Small intestine (tissue), 7 donors: ENCODE measurements around the gene LDLR. TPM values are rescaled to one million over a fixed set of nuclear protein-coding genes. Genes with fewer than 3 reads are reported as not detected.
"Not testable (repeated sequence)": the region's sequence is repeated elsewhere in the genome, so short reads cannot be mapped to it uniquely, and the experiment has no call there.

Experiments used
- DNase-seq, 2 donors: peaks; one replicate each; pipeline versions ENCODE4 v3.0.0 to v3.0.0-alpha.2; 2013
- FAIRE-seq: peaks from 2 replicates; lab custom pipeline; 2012; peaks lifted over from hg19 to GRCh38; lab: Jason Lieb, UNC
- H3K27ac ChIP-seq, 3 donors: one replicate each; pipeline ENCODE4 v1.5.1; 2013; ENCODE audit warnings: low read length in 2 of 3, mild to moderate bottlenecking in 2 of 3, control low read depth in 1 of 3, inconsistent platforms in 1 of 3, low read depth in 1 of 3, moderate library complexity in 1 of 3
- H3K27me3 ChIP-seq, 3 donors: one replicate each; pipeline ENCODE4 v1.6.1; 2013; ENCODE audit warnings: low read length in 3 of 3, inconsistent platforms in 1 of 3; ENCODE audit not compliant: control insufficient read depth in 3 of 3, insufficient read depth in 3 of 3
- H3K36me3 ChIP-seq, 3 donors: one replicate each; pipeline ENCODE4 v1.6.1; 2013; ENCODE audit warnings: low read length in 3 of 3, inconsistent platforms in 1 of 3, low read depth in 1 of 3, mild to moderate bottlenecking in 1 of 3, moderate library complexity in 1 of 3; ENCODE audit not compliant: control insufficient read depth in 3 of 3, insufficient read depth in 2 of 3
- H3K4me1 ChIP-seq, 3 donors: one replicate each; pipeline ENCODE4 v1.6.1; 2013; ENCODE audit warnings: low read length in 2 of 3, inconsistent platforms in 1 of 3, low read depth in 1 of 3, mild to moderate bottlenecking in 1 of 3, moderate library complexity in 1 of 3; ENCODE audit not compliant: control insufficient read depth in 3 of 3, insufficient read depth in 2 of 3
- H3K4me3 ChIP-seq, 3 donors: one replicate each; pipeline ENCODE4 v1.5.1; 2013; ENCODE audit warnings: low read length in 3 of 3, control low read depth in 1 of 3, inconsistent platforms in 1 of 3, low read depth in 1 of 3, mild to moderate bottlenecking in 1 of 3, moderate library complexity in 1 of 3
- H3K9me3 ChIP-seq, 2 donors: one replicate each; pipeline ENCODE4 v1.6.1; 2013; ENCODE audit warnings: low read depth in 1 of 2, low read length in 1 of 2; ENCODE audit not compliant: control insufficient read depth in 2 of 2, insufficient read depth in 1 of 2
- WGBS, 3 donors: extraction: QIAGEN DNeasy Blood & Tissue Kit; methylation state at CpG; one replicate each; pipeline ENCODE4 v1.1.7; 2013; 5-methylcytosine and 5-hydroxymethylcytosine counted together
- polyA plus RNA-seq, 4 donors: library from polyadenylated mRNA; stranded (reverse) in 3 of 4; unstranded in 1 of 4; fragments of 200-250 nt in 3 of 4; fragments of 120-200 nt in 1 of 4; gene quantifications; one replicate each; pipeline versions ENCODE4 v1.2.1 to v1.2.3, GENCODE V29; 2013
- donor health status: healthy with polysubstance abuse.
- donor health status: control.
- donor health status: control.
- donor health status: Bipolar disorder and iron deficiency.
- donor health status: healthy.

The LDLR gene
- polyA plus RNA-seq, 4 donors: 6.0 to 40.1 (median 31.1) TPM

GRCh38 chr19:11155373-11156120 lies 66.3 kb downstream of the LDLR start, which contains the start of gene SPC24:
Gene SPC24 (minus strand): TSS chr19:11155782. CDS start chr19:11155776, 6 bp downstream.
- FAIRE-seq (no peak), DNase-seq (peak; percentile 97 to 98)
- peaks cover 0 to under 1% (median 0%) of the 10 kb centered on the region in 3 donors for H3K36me3 ChIP-seq
- 0 to 1% (median 1%) methylated on average over 48 to 50 of the region's 50 CpGs for WGBS, 3 donors
- H3K4me1 ChIP-seq: peaks cover 0 to 12% (median 0%) of the 10 kb centered on the region in 3 donors
- peaks cover 0 to 1% of the 10 kb centered on the region in 2 donors for H3K9me3 ChIP-seq
- H3K27me3 ChIP-seq: no peaks in the 10 kb centered on the region
- peak within 1 kb of the TSS in 2 of 3 donors; percentile 39 to 52 for H3K27ac ChIP-seq
- H3K4me3 ChIP-seq: peak within 1 kb of the TSS; percentile 54 to 71 (median 66)

GRCh38 chr19:11159598-11160439 lies 70.6 kb downstream of the LDLR start:
- no peak overlapping the region for H3K4me3 ChIP-seq
- H3K36me3 ChIP-seq: peaks cover 0 to 11% (median 2%) of the 10 kb centered on the region in 3 donors
- peaks cover 0 to 2% of the 10 kb centered on the region in 2 donors for H3K9me3 ChIP-seq
- no peaks in the 10 kb centered on the region for H3K27me3 ChIP-seq
- peaks cover 0 to 11% (median 0%) of the 10 kb centered on the region in 3 donors for H3K4me1 ChIP-seq
- H3K27ac ChIP-seq: peak overlapping the region in 2 of 3 donors; percentile 9 to 27
- FAIRE-seq (no peak), DNase-seq (peak in 1 of 2 donors; percentile 46)
- WGBS, 3 donors: 50 to 60% (median 53%) methylated on average over 16 of the region's 16 CpGs

GRCh38 chr19:11160440-11160768 lies 71.1 kb downstream of the LDLR start:
- not testable (repeated sequence) for DNase-seq, H3K4me1 ChIP-seq

GRCh38 chr19:11164296-11164695 lies 75.0 kb downstream of the LDLR start:
- Histone ChIP-seq H3K27me3 (no peaks in the 10 kb centered on the region), H3K27ac (peak overlapping the region in 2 of 3 donors; percentile 51 to 73), H3K36me3 (peaks cover 0 to 44% (median 2%) of the 10 kb centered on the region in 3 donors), H3K9me3 (peaks cover 0 to 2% of the 10 kb centered on the region in 2 donors), H3K4me3 (no peak overlapping the region), H3K4me1 (peaks cover 0 to 4% (median 0%) of the 10 kb centered on the region in 3 donors)
- FAIRE-seq: no peak
- no peak for DNase-seq
- 65 to 84% (median 80%) methylated on average over 11 of the region's 11 CpGs for WGBS, 3 donors

More at GRCh38 chr19:11160440-11160768, 71.1 kb downstream of the LDLR start:
- H3K9me3 ChIP-seq, FAIRE-seq, H3K27me3 ChIP-seq, H3K4me3 ChIP-seq: not testable (repeated sequence)
- WGBS, 3 donors: 95 to 100% (median 97%) methylated on average over 2 of the region's 2 CpGs
- Histone ChIP-seq H3K27ac (peak overlapping the region in 2 of 3 donors; percentile 9 to 26), H3K36me3 (peaks cover 0 to 16% (median 2%) of the 10 kb centered on the region in 3 donors)

- no peak overlapping the region for H3K4me3 ChIP-seq
- 58 to 85% (median 83%) methylated on average over 17 of the region's 17 CpGs for WGBS, 3 donors
- H3K4me1 ChIP-seq: peaks cover 0 to 3% (median 0%) of the 10 kb centered on the region in 3 donors
- H3K9me3 ChIP-seq: peaks cover 0 to 2% of the 10 kb centered on the region in 2 donors
- peak overlapping the region in 2 of 3 donors; percentile 51 to 73 for H3K27ac ChIP-seq
- H3K27me3 ChIP-seq: no peaks in the 10 kb centered on the region
- FAIRE-seq: no peak
- peak in 1 of 2 donors; percentile 33 for DNase-seq
- H3K36me3 ChIP-seq: peaks cover 0 to 48% (median 2%) of the 10 kb centered on the region in 3 donors
These were observed 75.7 kb downstream of the LDLR start for GRCh38 chr19:11164879-11165406.

- Histone ChIP-seq H3K27me3 (no peaks in the 10 kb centered on the region), H3K9me3 (peaks cover 0 to under 1% of the 10 kb centered on the region in 2 donors), H3K36me3 (peaks cover 0 to 54% (median 2%) of the 10 kb centered on the region in 3 donors), H3K4me3 (no peak overlapping the region), H3K4me1 (no peaks in the 10 kb centered on the region), H3K27ac (peak overlapping the region in 2 of 3 donors; percentile 47 to 73)
- no peak for DNase-seq
- 71 to 96% (median 90%) methylated on average over 13 of the region's 13 CpGs for WGBS, 3 donors
- FAIRE-seq: no peak
These were observed 76.3 kb downstream of the LDLR start for GRCh38 chr19:11165486-11166030.

- Histone ChIP-seq H3K4me3 (no peak overlapping the region), H3K36me3 (peaks cover 0 to 62% (median 2%) of the 10 kb centered on the region in 3 donors), H3K9me3 (no peaks in the 10 kb centered on the region), H3K27ac (peak overlapping the region in 2 of 3 donors; percentile 41 to 53), H3K4me1 (no peaks in the 10 kb centered on the region), H3K27me3 (no peaks in the 10 kb centered on the region)
- DNase-seq (no peak), FAIRE-seq (no peak)
- WGBS, 3 donors: 66 to 85% (median 82%) methylated on average over 26 of the region's 26 CpGs
These were observed 77.2 kb downstream of the LDLR start for GRCh38 chr19:11166281-11167142.
